ENCODE results near the gene NPR1.

The NPR1 gene

DNA sequence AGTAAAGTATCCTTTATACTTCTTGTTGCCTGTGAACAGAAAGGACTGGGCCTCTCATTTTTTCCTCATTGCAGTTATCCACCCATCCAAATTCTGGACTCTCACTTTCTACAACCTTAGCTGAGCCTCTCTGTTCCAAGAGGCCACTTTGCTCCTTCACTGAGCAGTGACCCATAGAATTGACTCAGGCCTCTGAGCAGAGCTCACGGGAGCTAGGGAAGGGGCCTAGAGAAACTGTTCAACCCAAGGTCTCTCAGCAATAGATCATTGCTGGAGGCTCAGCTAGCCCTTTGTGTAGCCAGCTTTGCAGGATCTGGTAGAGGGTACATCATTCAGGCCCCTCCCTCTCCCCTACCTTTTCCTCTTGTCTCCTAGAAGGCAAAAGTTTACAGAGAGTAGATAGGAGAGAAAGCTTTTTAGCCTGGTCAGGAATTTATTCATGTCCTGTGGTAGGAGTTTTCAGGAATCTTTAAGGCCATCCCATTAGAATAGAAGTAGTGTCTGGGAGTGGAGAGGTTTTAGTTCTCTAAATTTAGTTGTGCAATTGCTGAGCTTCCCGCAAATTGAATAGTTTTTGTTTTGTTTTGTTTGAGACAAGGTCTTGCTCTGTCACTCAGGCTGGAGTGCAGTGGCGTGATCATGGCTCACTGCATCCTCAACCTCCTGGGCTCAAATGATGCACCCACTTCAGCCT is 56.1 kb downstream of the NPR1 start:
- H3K4me3 ChIP-seq (ENCODE audit: low read depth, low read length) = no peak overlapping the region
- no peak for DNase-seq (ENCODE audit: low read depth)
- TF ChIP-seq, protein P1, sequence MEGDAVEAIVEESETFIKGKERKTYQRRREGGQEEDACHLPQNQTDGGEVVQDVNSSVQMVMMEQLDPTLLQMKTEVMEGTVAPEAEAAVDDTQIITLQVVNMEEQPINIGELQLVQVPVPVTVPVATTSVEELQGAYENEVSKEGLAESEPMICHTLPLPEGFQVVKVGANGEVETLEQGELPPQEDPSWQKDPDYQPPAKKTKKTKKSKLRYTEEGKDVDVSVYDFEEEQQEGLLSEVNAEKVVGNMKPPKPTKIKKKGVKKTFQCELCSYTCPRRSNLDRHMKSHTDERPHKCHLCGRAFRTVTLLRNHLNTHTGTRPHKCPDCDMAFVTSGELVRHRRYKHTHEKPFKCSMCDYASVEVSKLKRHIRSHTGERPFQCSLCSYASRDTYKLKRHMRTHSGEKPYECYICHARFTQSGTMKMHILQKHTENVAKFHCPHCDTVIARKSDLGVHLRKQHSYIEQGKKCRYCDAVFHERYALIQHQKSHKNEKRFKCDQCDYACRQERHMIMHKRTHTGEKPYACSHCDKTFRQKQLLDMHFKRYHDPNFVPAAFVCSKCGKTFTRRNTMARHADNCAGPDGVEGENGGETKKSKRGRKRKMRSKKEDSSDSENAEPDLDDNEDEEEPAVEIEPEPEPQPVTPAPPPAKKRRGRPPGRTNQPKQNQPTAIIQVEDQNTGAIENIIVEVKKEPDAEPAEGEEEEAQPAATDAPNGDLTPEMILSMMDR (IDR thresholded peaks at IDR 0.05; ENCODE audit: control insufficient read depth, extremely low read depth, insufficient read depth) = no peak

DNA sequence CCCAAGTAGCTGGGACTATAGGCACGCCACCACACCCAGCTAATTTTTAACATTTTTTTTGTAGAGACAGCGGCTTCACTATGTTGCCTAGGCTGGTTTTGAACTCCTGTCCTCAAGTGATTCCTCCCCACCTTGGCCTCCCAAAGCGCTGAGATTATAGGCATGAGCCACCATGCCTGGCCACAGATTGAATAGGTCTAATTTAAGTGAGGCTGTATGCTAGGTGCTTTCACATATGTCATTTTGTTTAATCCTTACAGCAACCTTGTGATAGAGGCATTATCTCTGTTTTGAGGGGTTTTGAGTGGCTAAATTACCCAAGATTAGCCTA is 56.6 kb downstream of the NPR1 start:
- TF ChIP-seq, protein P1 (IDR thresholded peaks at IDR 0.05; ENCODE audit: control insufficient read depth, extremely low read depth, insufficient read depth) = no peak
- DNase-seq (ENCODE audit: low read depth) = no peak

DNA sequence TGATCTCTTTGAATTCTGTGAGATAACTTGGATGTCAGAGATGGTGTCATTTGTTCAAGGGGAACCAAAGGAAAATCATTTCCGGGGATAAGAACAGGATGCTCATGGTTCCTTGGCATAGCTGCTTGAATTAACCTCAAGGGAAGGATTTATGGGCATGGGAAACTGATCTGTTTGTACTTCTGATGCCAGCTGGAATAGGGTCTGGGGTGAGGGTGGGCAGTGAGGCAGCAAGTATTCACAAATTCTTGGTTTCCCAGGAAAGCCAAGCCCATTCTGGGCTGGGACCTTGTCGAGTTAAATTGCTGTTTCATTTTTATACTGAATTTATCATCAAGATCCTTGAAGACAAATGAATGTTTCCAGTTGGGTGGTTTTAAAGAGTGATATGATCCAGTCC is 63.5 kb downstream of the NPR1 start:
- H3K4me3 ChIP-seq (ENCODE audit: low read depth, low read length) = no peak overlapping the region
- DNase-seq (ENCODE audit: low read depth) = no peak
- TF ChIP-seq, protein P1 (IDR thresholded peaks at IDR 0.05; ENCODE audit: control insufficient read depth, extremely low read depth, insufficient read depth) = no peak

More for the DNA sequence above, 56.6 kb downstream of the NPR1 start:
- H3K4me3 ChIP-seq (ENCODE audit: low read depth, low read length) = no peak overlapping the region

DNA sequence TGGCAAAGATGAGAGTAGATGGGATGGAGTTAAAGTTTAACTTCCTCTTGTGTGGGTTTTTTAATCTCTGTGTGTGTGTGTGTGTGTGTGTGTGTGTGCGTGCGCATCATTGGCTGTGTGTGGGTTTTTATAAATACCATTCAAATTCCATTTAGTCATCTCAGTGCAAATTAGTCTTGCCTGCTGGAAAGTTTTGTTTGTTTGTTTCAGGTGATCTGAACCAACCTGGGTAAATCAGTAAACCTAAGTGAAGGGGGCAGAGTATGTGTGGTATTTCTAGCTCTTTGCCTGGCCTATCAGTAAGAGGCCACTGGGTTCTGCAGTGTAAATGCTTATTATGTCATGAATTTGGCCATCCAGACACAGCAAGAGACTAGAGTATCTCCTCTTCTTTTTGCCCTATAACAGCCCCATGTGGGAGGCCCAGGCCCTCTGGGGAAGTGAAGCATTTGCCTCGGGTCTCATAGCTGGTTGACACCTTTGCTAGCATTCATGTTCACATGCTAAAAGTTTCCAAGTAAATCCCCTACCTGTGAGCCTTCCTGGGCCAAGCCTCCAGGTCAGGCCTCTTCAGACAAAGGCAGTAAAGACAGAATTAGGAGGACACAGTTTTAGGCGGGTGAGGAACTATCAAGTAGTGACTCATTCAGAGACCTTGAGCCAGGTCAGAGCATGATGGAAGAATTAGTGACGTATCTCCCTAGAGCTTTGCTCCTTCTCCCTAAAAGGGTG is 64.1 kb downstream of the NPR1 start:
- DNase-seq (ENCODE audit: low read depth) = no peak
- TF ChIP-seq, protein P1 (IDR thresholded peaks at IDR 0.05; ENCODE audit: control insufficient read depth, extremely low read depth, insufficient read depth) = no peak
- no peak overlapping the region for H3K4me3 ChIP-seq (ENCODE audit: low read depth, low read length)
